ENCODE measurements around the gene SLIRP.
A peak's percentile ranks its signal among the peaks of the same experiment; 100 is the strongest.

The SLIRP gene

GRCh38 chr14:77708749-77709148 lies 846 bp downstream of the SLIRP start:
- no peak for DNase-seq (ENCODE audit: low read depth, low spot score)
- TF ChIP-seq CTCF (IDR thresholded peaks at IDR 0.05; ENCODE audit: insufficient read depth, low read length, missing control alignments), result no peak
- peak overlapping the region; percentile 98 for H3K4me3 ChIP-seq (ENCODE audit: low read depth, low read length)
- ChIA-PET POLR2A (no interaction called here), CTCF (interaction anchor here (0.8 to 3.4 kb wide), 4 partner anchors 10 to 249 kb away, joined by 3 to 25 read pairs (median 8); no protein-coding TSS in a partner anchor)

DNA sequence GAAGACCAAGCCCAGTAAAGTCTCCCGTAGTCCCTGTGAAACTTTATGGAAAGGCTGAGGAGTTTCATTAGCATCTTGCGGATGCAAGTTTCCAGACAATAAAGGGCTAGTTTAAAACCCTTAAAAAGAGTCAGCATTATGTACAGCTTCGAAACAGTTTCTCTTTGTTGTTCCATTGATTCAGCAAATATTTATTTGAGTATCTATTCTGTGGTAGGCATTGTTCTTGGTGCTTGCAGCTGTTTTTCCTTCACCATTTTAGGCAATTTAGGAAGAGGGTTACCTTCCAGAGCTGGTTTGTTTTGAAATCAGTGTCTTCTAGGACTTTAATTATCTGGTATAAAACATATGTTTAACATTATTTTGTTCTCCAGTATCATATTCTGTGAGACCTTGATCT lies 1.5 kb downstream of the SLIRP start:
- no peak for DNase-seq (ENCODE audit: low read depth, low spot score)
- POLR2A ChIA-PET, result no interaction called here
- TF ChIP-seq CTCF (IDR thresholded peaks at IDR 0.05; ENCODE audit: insufficient read depth, low read length, missing control alignments), result no peak
- peak overlapping the region; percentile 98 for H3K4me3 ChIP-seq (ENCODE audit: low read depth, low read length)
- CTCF ChIA-PET, result interaction anchor here (2.4 kb wide), 1 partner anchor 250 kb away, joined by 12 read pairs; no protein-coding TSS in a partner anchor

DNA sequence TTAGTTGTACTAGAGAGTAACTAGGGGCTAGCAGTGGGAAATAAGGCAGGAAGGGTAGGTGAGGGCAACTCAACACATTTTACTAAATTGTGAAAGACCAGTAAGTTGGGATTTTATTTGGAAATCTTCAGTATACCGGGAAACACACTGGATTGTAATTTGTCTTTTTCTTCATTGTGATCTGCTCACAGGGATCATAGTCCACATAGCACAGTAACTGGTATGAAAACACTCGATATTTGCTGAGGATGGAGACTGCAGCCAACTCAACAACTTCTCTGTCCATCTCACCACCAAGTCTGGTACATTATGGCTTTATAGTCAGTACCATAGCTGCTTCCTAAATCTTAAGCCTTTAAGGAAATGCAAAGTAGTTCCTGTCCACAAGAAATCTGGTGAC lies 2.5 kb downstream of the SLIRP start:
- POLR2A ChIA-PET, result no interaction called here
- TF ChIP-seq CTCF (IDR thresholded peaks at IDR 0.05; ENCODE audit: insufficient read depth, low read length, missing control alignments), result no peak
- CTCF ChIA-PET, result interaction anchor here (2.4 kb wide), 1 partner anchor 251 kb away, joined by 12 read pairs; no protein-coding TSS in a partner anchor
- no peak overlapping the region for H3K4me3 ChIP-seq (ENCODE audit: low read depth, low read length)
- no peak for DNase-seq (ENCODE audit: low read depth, low spot score)

DNA sequence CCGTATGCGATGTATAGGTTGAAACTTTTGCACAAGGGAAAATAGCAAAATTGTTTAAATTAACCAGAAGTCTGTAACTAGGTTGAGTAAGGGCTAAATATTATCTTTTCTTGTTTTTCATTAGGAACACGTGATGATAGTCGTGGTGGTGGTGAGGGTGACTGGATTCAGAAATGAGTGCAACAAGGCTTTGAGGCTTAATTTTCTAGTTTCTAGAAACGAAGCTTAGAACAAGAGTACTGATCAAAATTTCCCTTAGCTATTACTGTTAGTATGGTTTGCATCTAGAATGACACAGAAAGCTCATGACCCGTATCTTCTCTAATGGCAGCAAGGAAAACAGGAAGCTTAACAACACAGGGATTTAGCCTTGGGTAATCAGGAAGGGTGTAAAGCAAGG lies 7.0 kb downstream of the SLIRP start:
- no peak for DNase-seq (ENCODE audit: low read depth, low spot score)
- no peak overlapping the region for H3K4me3 ChIP-seq (ENCODE audit: low read depth, low read length)
- ChIA-PET CTCF (interaction anchor here (1.0 kb wide), 1 partner anchor 60 kb away, joined by 3 read pairs; no protein-coding TSS in a partner anchor), POLR2A (no interaction called here)
- no peak for TF ChIP-seq CTCF (IDR thresholded peaks at IDR 0.05; ENCODE audit: insufficient read depth, low read length, missing control alignments)

DNA sequence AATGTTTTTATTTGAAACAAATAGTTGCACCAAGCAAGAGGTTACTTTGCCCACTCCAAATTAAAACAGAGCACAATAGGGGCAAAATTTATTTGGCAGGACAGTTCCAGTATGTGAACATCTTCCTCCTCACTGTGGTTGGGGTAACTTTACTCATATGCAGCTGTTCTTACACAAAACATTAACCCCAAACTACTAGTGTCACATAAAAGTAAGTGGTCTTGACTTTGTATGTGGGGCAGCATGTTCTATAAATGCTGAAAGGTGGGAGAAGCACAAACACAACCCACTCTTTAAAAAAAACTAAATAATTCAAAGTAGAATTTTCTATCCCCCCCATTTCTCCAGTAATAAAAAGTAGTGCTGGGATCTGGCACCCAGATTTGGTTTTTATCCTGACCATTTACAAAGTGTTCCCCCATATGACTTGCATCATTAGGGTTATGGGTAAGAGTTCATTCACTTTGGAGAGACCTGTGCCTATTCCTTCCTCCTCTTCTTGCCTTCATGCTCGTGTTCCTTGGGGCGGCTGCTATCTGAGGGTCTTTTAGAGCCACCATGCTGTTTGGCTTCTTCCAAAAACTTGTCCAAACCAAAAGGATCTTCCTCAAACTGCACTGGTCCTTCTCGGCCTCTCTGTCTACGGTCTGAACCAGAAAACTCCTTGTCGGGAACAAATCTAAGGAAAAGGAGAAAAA lies 9.9 kb downstream of the SLIRP start:
- TF ChIP-seq CTCF (IDR thresholded peaks at IDR 0.05; ENCODE audit: insufficient read depth, low read length, missing control alignments), result no peak
- H3K4me3 ChIP-seq (ENCODE audit: low read depth, low read length), result no peak overlapping the region
- CTCF ChIA-PET, result interaction anchor here (0.6 to 1.8 kb wide), 2 partner anchors 254 to 258 kb away, joined by 4 to 6 read pairs; no protein-coding TSS in a partner anchor
- POLR2A ChIA-PET, result no interaction called here
- DNase-seq (ENCODE audit: low read depth, low spot score), result no peak

DNA sequence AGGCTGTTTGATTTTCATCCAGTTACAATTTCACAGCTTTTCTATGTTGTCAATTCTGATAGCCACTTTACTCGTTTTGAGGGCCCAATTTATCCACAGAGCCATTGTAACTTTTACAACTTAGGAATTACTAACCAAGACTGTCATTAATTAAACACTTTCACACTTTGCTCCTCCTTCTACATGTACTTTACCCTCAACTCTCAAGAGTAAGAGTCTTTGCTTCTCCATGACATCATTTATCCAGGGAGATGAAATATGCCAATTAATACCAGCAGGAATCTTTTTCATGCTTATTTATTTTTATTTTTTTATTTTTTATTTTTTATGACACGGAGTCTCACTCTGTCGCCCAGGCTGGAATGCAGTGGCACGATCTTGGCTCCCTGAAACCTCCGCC lies 13.5 kb downstream of the SLIRP start:
- H3K4me3 ChIP-seq (ENCODE audit: low read depth, low read length), result no peak overlapping the region
- no peak for TF ChIP-seq CTCF (IDR thresholded peaks at IDR 0.05; ENCODE audit: insufficient read depth, low read length, missing control alignments)
- ChIA-PET POLR2A (no interaction called here), CTCF (interaction anchor here (1.1 kb wide), 1 partner anchor 262 kb away, joined by 4 read pairs; no protein-coding TSS in a partner anchor)
- DNase-seq (ENCODE audit: low read depth, low spot score), result no peak
